ENCODE results near the gene NFASC.

NFASC gene

GRCh38 chr1:204830747-204831146 lies 39.9 kb upstream of the NFASC start:
- no peak for TF ChIP-seq CTCF (IDR thresholded peaks at IDR 0.05; ENCODE audit: low read depth, low read length)
- no peak overlapping the region for H3K4me3 ChIP-seq (replicated peaks in 1 of 2; ENCODE audit: low read depth in 2 of 2, low read length in 2 of 2)
- no peak for DNase-seq (ENCODE audit: low read depth in 2 of 2)

- TF ChIP-seq CTCF (IDR thresholded peaks at IDR 0.05; ENCODE audit: low read depth, low read length), result no peak
- DNase-seq (ENCODE audit: low read depth in 2 of 2), result no peak
- H3K4me3 ChIP-seq (replicated peaks in 1 of 2; ENCODE audit: low read depth in 2 of 2, low read length in 2 of 2), result no peak overlapping the region
Measured at GRCh38 chr1:204831186-204831585, 39.5 kb upstream of the NFASC start.

GRCh38 chr1:204834336-204834735 lies 36.3 kb upstream of the NFASC start:
- no peak for TF ChIP-seq CTCF (IDR thresholded peaks at IDR 0.05; ENCODE audit: low read depth, low read length)
- H3K4me3 ChIP-seq (replicated peaks in 1 of 2; ENCODE audit: low read depth in 2 of 2, low read length in 2 of 2), result no peak overlapping the region
- DNase-seq (ENCODE audit: low read depth in 2 of 2), result no peak

GRCh38 chr1:204834752-204835151 lies 35.9 kb upstream of the NFASC start:
- no peak overlapping the region for H3K4me3 ChIP-seq (replicated peaks in 1 of 2; ENCODE audit: low read depth in 2 of 2, low read length in 2 of 2)
- TF ChIP-seq CTCF (IDR thresholded peaks at IDR 0.05; ENCODE audit: low read depth, low read length), result no peak
- no peak for DNase-seq (ENCODE audit: low read depth in 2 of 2)

GRCh38 chr1:204835737-204836136 lies 34.9 kb upstream of the NFASC start:
- no peak for TF ChIP-seq CTCF (IDR thresholded peaks at IDR 0.05; ENCODE audit: low read depth, low read length)
- DNase-seq (ENCODE audit: low read depth in 2 of 2), result no peak
- H3K4me3 ChIP-seq (replicated peaks in 1 of 2; ENCODE audit: low read depth in 2 of 2, low read length in 2 of 2), result no peak overlapping the region

- H3K4me3 ChIP-seq (replicated peaks in 1 of 2; ENCODE audit: low read depth in 2 of 2, low read length in 2 of 2), result no peak overlapping the region
- no peak for TF ChIP-seq CTCF (IDR thresholded peaks at IDR 0.05; ENCODE audit: low read depth, low read length)
- no peak for DNase-seq (ENCODE audit: low read depth in 2 of 2)
Measured at GRCh38 chr1:204836856-204837255, 33.8 kb upstream of the NFASC start.

GRCh38 chr1:204837440-204838084 lies 33.1 kb upstream of the NFASC start:
- no peak for TF ChIP-seq CTCF (IDR thresholded peaks at IDR 0.05; ENCODE audit: low read depth, low read length)
- no peak overlapping the region for H3K4me3 ChIP-seq (replicated peaks in 1 of 2; ENCODE audit: low read depth in 2 of 2, low read length in 2 of 2)
- DNase-seq (ENCODE audit: low read depth in 2 of 2), result peak; percentile 54 to 65
